Lung (tissue), 12 donors: Measurements from ENCODE around the gene SEZ6L2. TPM values are rescaled to one million over a fixed set of nuclear protein-coding genes. Genes with fewer than 3 reads are reported as not detected.

Experiments used
- ATAC-seq: fragments of 200-7000 bp; cut with Tn5 transposase; one replicate; pipeline ENCODE4 v1.9.1; 2020; ENCODE audit warnings: moderate number of reproducible peaks; ENCODE audit not compliant: insufficient read depth, low FRiP score
- DNase-seq, 3 donors: peaks; one replicate each; pipeline ENCODE4 v3.0.0-alpha.2; 2013 to 2017
- H3K27ac ChIP-seq, 2 donors: one replicate each; pipeline ENCODE4 v1.5.1; 2013; ENCODE audit warnings: mild to moderate bottlenecking in 2 of 2, moderate library complexity in 2 of 2, control low read depth in 1 of 2, inconsistent platforms in 1 of 2, low read depth in 1 of 2, low read length in 1 of 2
- H3K27me3 ChIP-seq, 3 donors: one replicate each; pipeline ENCODE4 v1.5.1; 2013; ENCODE audit warnings: low read length in 2 of 3; ENCODE audit not compliant: control insufficient read depth in 3 of 3, insufficient read depth in 3 of 3
- H3K36me3 ChIP-seq, 4 donors: one replicate each; pipeline ENCODE4 v1.5.1; 2013; ENCODE audit warnings: low read length in 4 of 4, mild to moderate bottlenecking in 1 of 4, moderate library complexity in 1 of 4; ENCODE audit not compliant: control insufficient read depth in 4 of 4, insufficient read depth in 4 of 4
- H3K4me1 ChIP-seq, 5 donors: one replicate each; pipeline ENCODE4 v1.5.1; 2013; ENCODE audit warnings: low read length in 5 of 5, mild to moderate bottlenecking in 2 of 5, moderate library complexity in 1 of 5; ENCODE audit not compliant: control insufficient read depth in 5 of 5, insufficient read depth in 5 of 5
- H3K4me3 ChIP-seq: one replicate; pipeline ENCODE4 v1.5.1; 2013; ENCODE audit warnings: mild to moderate bottlenecking, control low read depth, moderate library complexity
- H3K9ac ChIP-seq, 2 donors: one replicate each; pipeline ENCODE4 v1.5.1; 2013; ENCODE audit warnings: low read length in 2 of 2, control low read depth in 1 of 2; ENCODE audit not compliant: insufficient read depth in 1 of 2
- H3K9me3 ChIP-seq, 4 donors: one replicate each; pipeline ENCODE4 v1.5.1; 2013; ENCODE audit warnings: low read length in 3 of 4, mild to moderate bottlenecking in 1 of 4, moderate library complexity in 1 of 4; ENCODE audit not compliant: control insufficient read depth in 4 of 4, insufficient read depth in 3 of 4
- CTCF ChIP-seq: IDR thresholded peaks from 2 replicates; pipeline ENCODE4 v1.5.1; 2012; ENCODE audit warnings: mild to moderate bottlenecking; ENCODE audit errors: control extremely low read depth, extremely low read depth
- WGBS, 2 donors: extraction: QIAGEN DNeasy Blood & Tissue Kit; methylation state at CpG; one replicate each; pipeline ENCODE4 v1.1.7; 2013; 5-methylcytosine and 5-hydroxymethylcytosine counted together
- polyA plus RNA-seq, 2 donors: library from polyadenylated mRNA; stranded (reverse); fragments of 200-250 nt; gene quantifications; one replicate each; pipeline ENCODE4 v1.2.1, GENCODE V29; 2013
- total RNA-seq, 2 donors: library from RNA; depleted of rRNA in 1 of 2; stranded (reverse); fragments of >200 nt in 1 of 2; gene quantifications; one replicate each; pipeline ENCODE4 v1.2.1, GENCODE V29; 2014 to 2021
- donor health status: control.
- donor health status: control.
- donor health status: Bipolar disorder and iron deficiency.
- donor health status: healthy.
- donor health status: DM: yes; HTN: yes; CAD: no.

SEZ6L2 gene
- total and polyA plus RNA-seq, 4 donors, result 4.6 to 19.2 (median 6.1) TPM

- no peak for DNase-seq
- H3K4me3 ChIP-seq, result no peak overlapping the region
These were observed 53.7 kb downstream of the SEZ6L2 start for GRCh38 chr16:29845656-29846055.

GRCh38 chr16:29844575-29845331 lies 54.6 kb downstream of the SEZ6L2 start:
- ATAC-seq (peak; percentile 55), DNase-seq (peak in 1 of 3 donors; percentile 24)
- Histone ChIP-seq H3K36me3 (peaks cover 0 to 74% (median 6%) of the 10 kb centered on the region in 4 donors), H3K4me3 (no peak overlapping the region), H3K27me3 (no peaks in the 10 kb centered on the region), H3K4me1 (peaks cover 0 to 12% (median 0%) of the 10 kb centered on the region in 5 donors), H3K27ac (peak overlapping the region in 1 of 2 donors; percentile 52), H3K9ac (no peak overlapping the region), H3K9me3 (no peaks in the 10 kb centered on the region)
- WGBS, 2 donors, result 90 to 92% methylated on average over 28 of the region's 28 CpGs
- no peak for TF ChIP-seq CTCF

More at GRCh38 chr16:29845656-29846055, 53.7 kb downstream of the SEZ6L2 start:
- H3K9ac ChIP-seq, result no peak overlapping the region
- ATAC-seq, result no peak
- no peaks in the 10 kb centered on the region for H3K9me3 ChIP-seq
- peak overlapping the region in 1 of 2 donors; percentile 27 for H3K27ac ChIP-seq
- no peaks in the 10 kb centered on the region for H3K27me3 ChIP-seq
- WGBS, 2 donors, result 76 to 90% methylated on average over 18 of the region's 18 CpGs
- H3K4me1 ChIP-seq, result peaks cover 0 to 12% (median 0%) of the 10 kb centered on the region in 5 donors
- peaks cover 0 to 65% (median 6%) of the 10 kb centered on the region in 4 donors for H3K36me3 ChIP-seq
- TF ChIP-seq CTCF, result no peak

GRCh38 chr16:29843931-29844330 lies 55.4 kb downstream of the SEZ6L2 start:
- H3K36me3 ChIP-seq, result peaks cover 0 to 76% (median 6%) of the 10 kb centered on the region in 4 donors
- no peaks in the 10 kb centered on the region for H3K27me3 ChIP-seq
- peaks cover 0 to 12% (median 0%) of the 10 kb centered on the region in 5 donors for H3K4me1 ChIP-seq
- WGBS, 2 donors, result 95 to 96% methylated on average over 8 of the region's 8 CpGs
- no peak overlapping the region for H3K9ac ChIP-seq
- no peak for TF ChIP-seq CTCF
- H3K9me3 ChIP-seq, result no peaks in the 10 kb centered on the region
- no peak for ATAC-seq
- H3K27ac ChIP-seq, result peak overlapping the region in 1 of 2 donors; percentile 26
- DNase-seq, result no peak
- no peak overlapping the region for H3K4me3 ChIP-seq
